H1 (cell line): ENCODE results near the gene SUPT20H. TPM values are rescaled to one million over a fixed set of nuclear protein-coding genes. Genes with fewer than 3 reads are reported as not detected.

Experiments
- ASH2L ChIP-seq: fragments of 200-600, 300-600 bp; sonication (generic); IDR thresholded peaks from one replicate; pipeline ENCODE4 v1.7.1; 2017; ENCODE audit warnings: low read length
- CHD2 ChIP-seq: IDR thresholded peaks from 2 replicates; pipeline ENCODE4 v1.6.1; 2012; ENCODE audit warnings: low read length, improper control_type of control experiment
- E2F6 ChIP-seq: IDR thresholded peaks from 2 replicates; pipeline ENCODE4 v1.6.1; 2012; ENCODE audit warnings: inconsistent platforms
- FOSL1 ChIP-seq: IDR thresholded peaks from 2 replicates; pipeline ENCODE4 v1.6.1; 2011; ENCODE audit warnings: mild to moderate bottlenecking, low read depth, low read length, moderate library complexity; ENCODE audit not compliant: insufficient read depth
- GABPA ChIP-seq: IDR thresholded peaks from 2 replicates; pipeline ENCODE4 v1.6.1; 2011; ENCODE audit warnings: mild to moderate bottlenecking, low read length, moderate library complexity, borderline replicate concordance; ENCODE audit not compliant: insufficient read depth
- GTF2F1 ChIP-seq: IDR thresholded peaks from 2 replicates; pipeline ENCODE4 v1.6.1; 2012; ENCODE audit warnings: low read depth, low read length, improper control_type of control experiment, borderline replicate concordance
- HDAC2 ChIP-seq, 2 experiments: fragments of 300-600 bp in 1 of 2; sonication (generic) in 1 of 2; IDR thresholded peaks; 2 replicates each; pipeline ENCODE4 v1.6.1; 2011 to 2012; ENCODE audit warnings: low read depth in 2 of 2, low read length in 2 of 2, mild to moderate bottlenecking in 2 of 2, moderate library complexity in 2 of 2, borderline replicate concordance in 1 of 2, inconsistent platforms in 1 of 2
- JUND ChIP-seq: IDR thresholded peaks from 2 replicates; pipeline ENCODE4 v1.6.1; 2011; ENCODE audit warnings: mild to moderate bottlenecking, improper control_type of control experiment, low read length
- KDM4A ChIP-seq: IDR thresholded peaks from one replicate; pipeline ENCODE4 v1.7.1; 2012; ENCODE audit warnings: low read depth, mild to moderate bottlenecking, moderate library complexity, low read length, inconsistent platforms; ENCODE audit not compliant: severe bottlenecking
- KDM5A ChIP-seq: fragments of 200-600 bp; IDR thresholded peaks from 2 replicates; pipeline ENCODE4 v1.7.1; 2012; ENCODE audit warnings: mild to moderate bottlenecking, low read length, inconsistent platforms, mixed read lengths
- MAFK ChIP-seq: IDR thresholded peaks from 2 replicates; pipeline ENCODE4 v1.6.1; 2012; ENCODE audit warnings: low read depth, mild to moderate bottlenecking, improper control_type of control experiment, low read length
- MAX ChIP-seq: IDR thresholded peaks from 2 replicates; pipeline ENCODE4 v1.6.1; 2012; ENCODE audit warnings: inconsistent platforms
- PHF8 ChIP-seq: fragments of 200-600 bp; sonication (generic); conservative IDR thresholded peaks from 2 replicates; pipeline ENCODE4 v1.7.1; 2012; ENCODE audit warnings: low read depth, mild to moderate bottlenecking, inconsistent platforms, low read length, moderate library complexity
- POLR2A ChIP-seq, 2 experiments: IDR thresholded peaks; 1 replicate in 1 of 2; 2 replicates in 1 of 2; pipeline ENCODE4 v1.6.1; 2011; ENCODE audit warnings: low read depth in 2 of 2, low read length in 2 of 2, mild to moderate bottlenecking in 2 of 2; ENCODE audit errors: control extremely low read depth in 1 of 2
- POU5F1 ChIP-seq: IDR thresholded peaks from 2 replicates; pipeline ENCODE4 v1.6.1; 2011; ENCODE audit warnings: low read depth, mild to moderate bottlenecking, low read length, moderate library complexity
- SP1 ChIP-seq: IDR thresholded peaks from 2 replicates; pipeline ENCODE4 v1.6.1; 2011; ENCODE audit warnings: low read depth, low read length
- SUZ12 ChIP-seq: fragments of 200-600 bp; sonication (generic); IDR thresholded peaks from 2 replicates; pipeline ENCODE4 v1.6.1; 2012; ENCODE audit warnings: mild to moderate bottlenecking, inconsistent platforms, low read length, moderate library complexity, mixed read lengths
- TAF1 ChIP-seq: IDR thresholded peaks from 2 replicates; pipeline ENCODE4 v1.6.1; 2011; ENCODE audit warnings: mild to moderate bottlenecking, low read depth, low read length
- TAF7 ChIP-seq: optimal IDR thresholded peaks from 2 replicates; pipeline ENCODE3; 2011; ENCODE audit warnings: low read depth, mild to moderate bottlenecking, inconsistent platforms, low read length, moderate library complexity, borderline replicate concordance
- TBP ChIP-seq: IDR thresholded peaks from 2 replicates; pipeline ENCODE4 v1.6.1; 2011; ENCODE audit warnings: low read depth, low read length, improper control_type of control experiment
- TEAD4 ChIP-seq: IDR thresholded peaks from 2 replicates; pipeline ENCODE4 v1.6.1; 2012; ENCODE audit warnings: low read depth, low read length, inconsistent platforms, mixed read lengths
- polyA plus RNA-seq, 7 experiments: library from polyadenylated mRNA; depleted of rRNA in 3 of 7; stranded (reverse) in 5 of 7; unstranded in 2 of 7; fragments of >200 nt in 5 of 7; fragments of 200-250 nt in 2 of 7; gene quantifications; 1 replicate in 5 of 7; 2 replicates in 1 of 7; 4 replicates in 1 of 7; pipeline versions ENCODE4 v1.2.1 to v1.2.3, GENCODE V29; 2011 to 2013; ENCODE audit warnings: missing spikeins in 2 of 7, mixed read lengths in 2 of 7
- total RNA-seq: library from RNA; stranded (reverse); fragmentation: NEBNext Ultra II Directional; extraction: Animal tissue kit (Norgen Biotek cat#: 25700); gene quantifications from 2 replicates; pipeline ENCODE4 v1.2.1, GENCODE V29; 2021

The SUPT20H gene
- total and polyA plus RNA-seq, 2 of the 8 experiments (the other 6 are each of a cell fraction or from before 2014, with no cell fraction given): 69.2 to 75.1 TPM

- peak; percentile 74 for TF ChIP-seq ASH2L
- TF ChIP-seq GTF2F1: no peak
- peak; percentile 91 for TF ChIP-seq PHF8
- TF ChIP-seq E2F6: peak; percentile 62
- TF ChIP-seq MAX: peak; percentile 67
- 0 out of 4 replicates have a peak, but pooled peaks of 1 of the 2 experiments have one; percentile 81 for TF ChIP-seq HDAC2 (IDR thresholded peaks at IDR 0.05; ENCODE audit: borderline replicate concordance in 1 of 2, low read depth in 2 of 2, low read length in 2 of 2)
- peak; percentile 8; the same call in 1 of the 2 replicates for TF ChIP-seq SP1
- no peak for TF ChIP-seq POU5F1
- TF ChIP-seq CHD2: peak; percentile 67
- TF ChIP-seq TAF7: no peak
- TF ChIP-seq TBP: peak; percentile 26; the same call in 1 of the 2 replicates
- TF ChIP-seq MAFK: no peak
- TF ChIP-seq FOSL1: no peak
- peak in 1 of 2 experiments; percentile 83; a peak in 2 of 3 replicates for TF ChIP-seq POLR2A (IDR thresholded peaks at IDR 0.05; ENCODE audit: control extremely low read depth in 1 of 2, low read depth in 2 of 2, low read length in 2 of 2)
- peak; percentile 66 for TF ChIP-seq KDM4A
- peak; percentile 69; the same call in 1 of the 2 replicates for TF ChIP-seq TAF1
- peak; percentile 76; the same call in 1 of the 2 replicates for TF ChIP-seq GABPA
- no peak for TF ChIP-seq SUZ12
- TF ChIP-seq TEAD4: 0 out of 2 replicates have a peak, but pooled peaks have one; percentile 9
- 0 out of 2 replicates have a peak, but pooled peaks have one; percentile 16 for TF ChIP-seq KDM5A
- no peak for TF ChIP-seq JUND
Measured at GRCh38 chr13:37058910-37059847, at the start of gene SUPT20H (continued).
